Measurements from ENCODE around the gene PLCH1.

DNA sequence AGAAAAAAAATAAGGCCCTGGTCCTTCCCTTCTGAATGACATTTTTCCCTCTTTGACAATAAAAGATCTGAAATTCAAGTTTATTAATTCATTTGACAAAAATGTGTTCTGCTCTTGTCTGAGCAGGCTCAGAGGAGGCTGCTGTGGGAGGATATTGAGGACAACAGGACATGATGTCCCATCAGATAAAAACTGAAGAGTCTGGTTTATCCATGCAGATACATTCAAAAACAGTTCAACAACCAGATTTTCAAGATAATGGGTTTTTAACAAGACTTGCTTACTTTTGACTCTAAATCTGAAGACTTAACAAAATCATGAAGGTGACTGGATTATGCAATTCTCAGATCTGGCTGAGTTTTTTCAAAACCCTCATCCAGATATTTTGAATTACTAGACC is 414.5 kb downstream of the PLCH1 start:
- TF ChIP-seq, protein P1, sequence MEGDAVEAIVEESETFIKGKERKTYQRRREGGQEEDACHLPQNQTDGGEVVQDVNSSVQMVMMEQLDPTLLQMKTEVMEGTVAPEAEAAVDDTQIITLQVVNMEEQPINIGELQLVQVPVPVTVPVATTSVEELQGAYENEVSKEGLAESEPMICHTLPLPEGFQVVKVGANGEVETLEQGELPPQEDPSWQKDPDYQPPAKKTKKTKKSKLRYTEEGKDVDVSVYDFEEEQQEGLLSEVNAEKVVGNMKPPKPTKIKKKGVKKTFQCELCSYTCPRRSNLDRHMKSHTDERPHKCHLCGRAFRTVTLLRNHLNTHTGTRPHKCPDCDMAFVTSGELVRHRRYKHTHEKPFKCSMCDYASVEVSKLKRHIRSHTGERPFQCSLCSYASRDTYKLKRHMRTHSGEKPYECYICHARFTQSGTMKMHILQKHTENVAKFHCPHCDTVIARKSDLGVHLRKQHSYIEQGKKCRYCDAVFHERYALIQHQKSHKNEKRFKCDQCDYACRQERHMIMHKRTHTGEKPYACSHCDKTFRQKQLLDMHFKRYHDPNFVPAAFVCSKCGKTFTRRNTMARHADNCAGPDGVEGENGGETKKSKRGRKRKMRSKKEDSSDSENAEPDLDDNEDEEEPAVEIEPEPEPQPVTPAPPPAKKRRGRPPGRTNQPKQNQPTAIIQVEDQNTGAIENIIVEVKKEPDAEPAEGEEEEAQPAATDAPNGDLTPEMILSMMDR (IDR thresholded peaks at IDR 0.05), result no peak
- no peak for TF ChIP-seq POLR2A (IDR thresholded peaks at IDR 0.05)

Data from adrenal gland (tissue), 5 donors.